Gastrocnemius medialis (tissue), 4 donors: ENCODE results near the gene MAP3K4. TPM values are rescaled to one million over a fixed set of nuclear protein-coding genes. Genes with fewer than 3 reads are reported as not detected.
"Not testable (repeated sequence)": the region's sequence is repeated elsewhere in the genome, so short reads cannot be mapped to it uniquely, and the experiment has no call there.

Experiments used
- ATAC-seq, 2 donors: fragments of 150-250 bp; one replicate each; pipeline ENCODE4 v1.9.1; 2016
- DNase-seq, 2 donors: peaks; one replicate each; pipeline ENCODE4 v3.0.0-alpha.2; 2019
- H3K27ac ChIP-seq, 4 donors: fragments of 200-600 bp; sonication (generic); 1 replicate in 1 of 4; 2 replicates in 3 of 4; pipeline ENCODE4 v1.5.1; 2016 to 2018; ENCODE audit warnings: mild to moderate bottlenecking in 2 of 4, moderate library complexity in 1 of 4
- H3K27me3 ChIP-seq, 3 donors: fragments of 200-600 bp; sonication (generic) in 2 of 3; 1 replicate in 1 of 3; 2 replicates in 2 of 3; pipeline versions ENCODE4 v1.5.1 to v1.6.0; 2016 to 2019; ENCODE audit warnings: mild to moderate bottlenecking in 1 of 3, moderate library complexity in 1 of 3
- H3K36me3 ChIP-seq, 2 donors: fragments of 200-600 bp; sonication (generic) in 1 of 2; one replicate each; pipeline ENCODE4 v1.5.1; 2017 to 2018
- H3K4me1 ChIP-seq, 2 donors: fragments of 200-600 bp; sonication (generic) in 1 of 2; one replicate each; pipeline ENCODE4 v1.5.1; 2016 to 2017; ENCODE audit warnings: mild to moderate bottlenecking in 2 of 2
- H3K4me3 ChIP-seq, 4 donors: fragments of 200-600 bp; sonication (generic) in 3 of 4; 1 replicate in 1 of 4; 2 replicates in 3 of 4; pipeline ENCODE4 v1.5.1; 2016 to 2019; ENCODE audit warnings: mild to moderate bottlenecking in 2 of 4
- H3K9me3 ChIP-seq, 3 donors: fragments of 200-600 bp; sonication (generic) in 2 of 3; 1 replicate in 1 of 3; 2 replicates in 2 of 3; pipeline ENCODE4 v1.5.1; 2016 to 2019
- CTCF ChIP-seq, 5 experiments: fragments of 450-650 bp in 3 of 5; fragments of 200-600 bp in 2 of 5; sonication (generic) in 2 of 5; IDR thresholded peaks in 4 of 5; conservative IDR thresholded peaks in 1 of 5; 1 replicate in 4 of 5; 2 replicates in 1 of 5; pipeline ENCODE4 v1.5.1; 2016 to 2019; ENCODE audit warnings: antibody characterized with exemption in 5 of 5, mild to moderate bottlenecking in 3 of 5, moderate library complexity in 3 of 5
- POLR2A ChIP-seq, 2 donors: fragments of 450-650 bp; IDR thresholded peaks; one replicate each; pipeline ENCODE4 v1.6.1; 2017; ENCODE audit warnings: antibody characterized with exemption in 2 of 2, mild to moderate bottlenecking in 2 of 2, moderate library complexity in 2 of 2
- in situ Hi-C, 4 donors: fragments of 200-750 bp; cut with MboI; loops; one replicate each; pipeline versions ENCODE4 v1.15.0 to v1.8.0; 2017; ENCODE audit warnings: low sequenced_read_pairs in 4 of 4
- intact Hi-C: fragments of 100-400 bp; cut with DNase I; formaldehyde crosslinking; loops from one replicate; pipeline ENCODE4 v1.15.1; 2023; ENCODE audit warnings: low total_unique reads
- total RNA-seq, 4 donors: library from RNA; depleted of rRNA; stranded (reverse); fragments of >200 nt; gene quantifications; one replicate each; pipeline versions ENCODE4 v1.1.0 to v1.2.3, GENCODE V29; 2016

MAP3K4 gene
- total RNA-seq, 4 donors from 2014 or later: 17.4 to 28.1 (median 23.6) TPM

GRCh38 chr6:160971171-160971570 lies 20.4 kb upstream of the MAP3K4 start:
- no peak overlapping the region for H3K27ac ChIP-seq
- intact Hi-C loops: no loop called here

GRCh38 chr6:160972111-160972510 lies 19.5 kb upstream of the MAP3K4 start:
- Histone ChIP-seq H3K4me1 (no peaks in the 10 kb centered on the region), H3K4me3 (no peak overlapping the region), H3K9me3 (no peaks in the 10 kb centered on the region), H3K27me3 (no peaks in the 10 kb centered on the region), H3K27ac (no peak overlapping the region), H3K36me3 (no peaks in the 10 kb centered on the region)
- ATAC-seq (no peak), DNase-seq (no peak)
- TF ChIP-seq CTCF (IDR thresholded peaks at IDR 0.05 in 4 of 5, conservative IDR thresholded peaks at IDR 0.05 in 1 of 5) (no peak), POLR2A (IDR thresholded peaks at IDR 0.05) (no peak)
- in situ Hi-C loops: no loop called here
- intact Hi-C loops: no loop called here

More at GRCh38 chr6:160971171-160971570, 20.4 kb upstream of the MAP3K4 start:
- Histone ChIP-seq H3K4me3 (no peak overlapping the region), H3K36me3 (no peaks in the 10 kb centered on the region), H3K9me3 (no peaks in the 10 kb centered on the region), H3K27me3 (no peaks in the 10 kb centered on the region), H3K4me1 (no peaks in the 10 kb centered on the region)
- TF ChIP-seq POLR2A (IDR thresholded peaks at IDR 0.05) (no peak), CTCF (IDR thresholded peaks at IDR 0.05 in 4 of 5, conservative IDR thresholded peaks at IDR 0.05 in 1 of 5) (no peak)
- no peak for ATAC-seq
- DNase-seq: no peak
- in situ Hi-C loops: no loop called here

GRCh38 chr6:160972594-160972993 lies 19.0 kb upstream of the MAP3K4 start:
- H3K4me3 ChIP-seq, DNase-seq, in situ Hi-C loops, H3K36me3 ChIP-seq, H3K27me3 ChIP-seq, ATAC-seq, H3K27ac ChIP-seq, H3K9me3 ChIP-seq, H3K4me1 ChIP-seq, intact Hi-C loops: not testable (repeated sequence)

- intact Hi-C loops (no loop called here), in situ Hi-C loops (no loop called here)
- H3K4me3 ChIP-seq: no peak overlapping the region
Observed at GRCh38 chr6:160973311-160974250, 18.0 kb upstream of the MAP3K4 start.

More at GRCh38 chr6:160973311-160974250, 18.0 kb upstream of the MAP3K4 start:
- no peaks in the 10 kb centered on the region for H3K36me3 ChIP-seq
- no peak overlapping the region for H3K27ac ChIP-seq
- H3K4me1 ChIP-seq: no peaks in the 10 kb centered on the region
- ATAC-seq (no peak), DNase-seq (no peak)
- no peaks in the 10 kb centered on the region for H3K27me3 ChIP-seq
- TF ChIP-seq CTCF (IDR thresholded peaks at IDR 0.05 in 4 of 5, conservative IDR thresholded peaks at IDR 0.05 in 1 of 5): no peak
- no peak for TF ChIP-seq POLR2A (IDR thresholded peaks at IDR 0.05)
- no peaks in the 10 kb centered on the region for H3K9me3 ChIP-seq
